Endodermal cell (in vitro differentiated cells): ENCODE measurements around the gene CACFD1. TPM values are rescaled to one million over a fixed set of nuclear protein-coding genes. Genes with fewer than 3 reads are reported as not detected.

ENCODE experiments used
- DNase-seq: peaks from one replicate; pipeline ENCODE4 v3.0.0-alpha.2; 2017
- H3K27ac ChIP-seq: 2 replicates; pipeline ENCODE4 v1.5.1; 2013; ENCODE audit warnings: mild to moderate bottlenecking, low read depth, low read length, moderate library complexity
- H3K27me3 ChIP-seq: 2 replicates; pipeline ENCODE4 v1.6.1; 2013; ENCODE audit warnings: mild to moderate bottlenecking, low read length, moderate library complexity; ENCODE audit not compliant: insufficient read depth, control insufficient read depth, poor library complexity, severe bottlenecking
- H3K36me3 ChIP-seq: 2 replicates; pipeline ENCODE4 v1.7.0; 2013; ENCODE audit warnings: mild to moderate bottlenecking, low read length, moderate library complexity; ENCODE audit not compliant: control insufficient read depth, insufficient read depth
- H3K4me1 ChIP-seq: one replicate; pipeline ENCODE4 v1.7.0; 2013; ENCODE audit warnings: low read length; ENCODE audit not compliant: control insufficient read depth, insufficient read depth
- H3K4me3 ChIP-seq: 2 replicates; pipeline ENCODE4 v1.5.1; 2013; ENCODE audit warnings: mild to moderate bottlenecking, low read length, moderate library complexity
- H3K9ac ChIP-seq: 2 replicates; pipeline ENCODE4 v1.6.1; 2013; ENCODE audit warnings: mild to moderate bottlenecking, low read length, moderate library complexity; ENCODE audit not compliant: poor library complexity, severe bottlenecking; ENCODE audit errors: extremely low read depth
- H3K9me3 ChIP-seq: 2 replicates; pipeline ENCODE4 v1.6.1; 2013; ENCODE audit warnings: mild to moderate bottlenecking, low read length, moderate library complexity; ENCODE audit not compliant: control insufficient read depth
- H3K27ac Mint-ChIP-seq: 2 replicates; pipeline ENCODE4 v1.8.0; 2020; ENCODE audit warnings: mixed read lengths
- H3K27me3 Mint-ChIP-seq: 2 replicates; pipeline ENCODE4 v1.8.0; 2021; ENCODE audit warnings: mild to moderate bottlenecking, mixed read lengths; ENCODE audit not compliant: insufficient read depth
- H3K36me3 Mint-ChIP-seq: 2 replicates; pipeline ENCODE4 v1.8.0; 2020; ENCODE audit warnings: low read depth, mixed read lengths
- H3K4me1 Mint-ChIP-seq: 2 replicates; pipeline ENCODE4 v1.8.0; 2020; ENCODE audit warnings: mixed read lengths
- H3K4me3 Mint-ChIP-seq: 2 replicates; pipeline ENCODE4 v1.8.0; 2020; ENCODE audit warnings: mild to moderate bottlenecking, moderate library complexity, mixed read lengths
- H3K9me3 Mint-ChIP-seq: 2 replicates; pipeline ENCODE4 v1.8.0; 2020; ENCODE audit warnings: mild to moderate bottlenecking, mixed read lengths
- CTCF ChIP-seq: fragments of 200-600 bp; sonication (generic); conservative IDR thresholded peaks from 2 replicates; pipeline ENCODE4 v1.5.0; 2021; ENCODE audit warnings: antibody characterized with exemption, mild to moderate bottlenecking
- WGBS, 2 experiments: methylation state at CpG; one replicate each; pipeline versions ENCODE4 v1.1.5 to v1.1.7; 2013; ENCODE audit warnings: missing lambda C conversion rate in 2 of 2, mixed read lengths in 1 of 2; ENCODE audit not compliant: insufficient coverage in 1 of 2, insufficient read length in 1 of 2; 5-methylcytosine and 5-hydroxymethylcytosine counted together
- total RNA-seq, 2 donors: library from RNA; stranded (reverse); fragmentation: NEBNext Ultra II Directional in 1 of 2; extraction: Animal tissue kit (Norgen Biotek cat#: 25700) in 1 of 2; gene quantifications; 2 replicates in 1 of 2; 3 replicates in 1 of 2; pipeline ENCODE4 v1.2.1, GENCODE V29; 2021

CACFD1 gene
- total RNA-seq, 2 donors from 2014 or later: 30.6 to 35.0 TPM

- no peak overlapping the region for H3K4me3 Mint-ChIP-seq
- no peak overlapping the region for H3K27ac Mint-ChIP-seq
- DNase-seq: no peak
- H3K36me3 ChIP-seq: no peaks in the 10 kb centered on the region
- H3K4me3 ChIP-seq: no peak overlapping the region
- peaks cover 15% of the 10 kb centered on the region for H3K9me3 Mint-ChIP-seq
- no peaks in the 10 kb centered on the region for H3K27me3 Mint-ChIP-seq
- peaks cover 5% of the 10 kb centered on the region for H3K4me1 ChIP-seq
- H3K27me3 ChIP-seq: no peaks in the 10 kb centered on the region
- peaks cover 8% of the 10 kb centered on the region for H3K4me1 Mint-ChIP-seq
- 90 to 92% methylated on average over 17 to 24 of the region's 24 CpGs for WGBS, 2 experiments
- H3K27ac ChIP-seq: no peak overlapping the region
- peaks cover 5% of the 10 kb centered on the region for H3K9me3 ChIP-seq
- no peak for TF ChIP-seq CTCF
- H3K36me3 Mint-ChIP-seq: no peaks in the 10 kb centered on the region
- H3K9ac ChIP-seq: no peak overlapping the region
Measured at GRCh38 chr9:133507246-133507965, 47.6 kb downstream of the CACFD1 start.

GRCh38 chr9:133508046-133508445, 48.3 kb downstream of the CACFD1 start:
- H3K27me3 Mint-ChIP-seq: no peaks in the 10 kb centered on the region
- no peaks in the 10 kb centered on the region for H3K27me3 ChIP-seq
- no peak overlapping the region for H3K4me3 ChIP-seq
- H3K36me3 ChIP-seq: no peaks in the 10 kb centered on the region
- peaks cover 9% of the 10 kb centered on the region for H3K9me3 Mint-ChIP-seq
- H3K9me3 ChIP-seq: no peaks in the 10 kb centered on the region
- no peak overlapping the region for H3K4me3 Mint-ChIP-seq
- DNase-seq: no peak
- peaks cover 8% of the 10 kb centered on the region for H3K4me1 Mint-ChIP-seq
- 94 to 96% methylated on average over 8 of the region's 8 CpGs for WGBS, 2 experiments
- H3K36me3 Mint-ChIP-seq: no peaks in the 10 kb centered on the region
- peaks cover 5% of the 10 kb centered on the region for H3K4me1 ChIP-seq
- no peak overlapping the region for H3K27ac ChIP-seq
- H3K9ac ChIP-seq: no peak overlapping the region
- H3K27ac Mint-ChIP-seq: no peak overlapping the region
- no peak for TF ChIP-seq CTCF

- H3K9ac ChIP-seq: no peak overlapping the region
- Mint-ChIP-seq H3K4me3 (no peak overlapping the region), H3K4me1 (peaks cover 8% of the 10 kb centered on the region), H3K9me3 (no peaks in the 10 kb centered on the region), H3K27ac (peak overlapping the region; percentile 44), H3K36me3 (no peaks in the 10 kb centered on the region), H3K27me3 (no peaks in the 10 kb centered on the region)
- DNase-seq: peak; percentile 91
- H3K9me3 ChIP-seq: no peaks in the 10 kb centered on the region
- H3K4me1 ChIP-seq: peaks cover 5% of the 10 kb centered on the region
- no peaks in the 10 kb centered on the region for H3K36me3 ChIP-seq
- H3K27ac ChIP-seq: peak overlapping the region; percentile 53
- peak overlapping the region; percentile 56 for H3K4me3 ChIP-seq
- 33 to 35% methylated on average over 3 to 26 of the region's 26 CpGs for WGBS, 2 experiments
- no peak for TF ChIP-seq CTCF
- H3K27me3 ChIP-seq: no peaks in the 10 kb centered on the region
Measured at GRCh38 chr9:133509179-133510083, 49.7 kb downstream of the CACFD1 start.
